CD4-positive, alpha-beta T cell (primary cell): Measurements from ENCODE around the gene TMEM132C. TPM values are rescaled to one million over a fixed set of nuclear protein-coding genes. Genes with fewer than 3 reads are reported as not detected.

ENCODE experiments used
- ATAC-seq: fragments of 200-7000 bp; cut with Tn5 transposase; one replicate; pipeline ENCODE4 v1.10.0; 2022; ENCODE audit warnings: mild to moderate bottlenecking; ENCODE audit not compliant: poor library complexity
- CTCF ChIA-PET: fragments of 350-600 bp; sonication (Branson Sonifier 250); formaldehyde crosslinking; loops from one replicate; lab custom pipeline; 2021; ENCODE audit warnings: antibody characterized with exemption, inconsistent platforms; lab: Charles Lee
- POLR2A ChIA-PET: fragments of 350-600 bp; sonication (Branson Sonifier 250); formaldehyde crosslinking; loops from one replicate; lab custom pipeline; 2021; ENCODE audit warnings: antibody characterized with exemption, inconsistent platforms; lab: Charles Lee
- DNase-seq, 14 experiments: peaks; one replicate each; pipeline ENCODE4 v3.0.0-alpha.2; 2013 to 2020; ENCODE audit warnings: mixed read lengths in 2 of 14
- H3K27ac ChIP-seq, 2 donors: one replicate each; pipeline versions ENCODE4 v1.5.1 to v1.7.0; 2013; ENCODE audit warnings: low read length in 2 of 2, low read depth in 1 of 2, mild to moderate bottlenecking in 1 of 2
- H3K27me3 ChIP-seq, 2 experiments: 1 replicate in 1 of 2; 2 replicates in 1 of 2; pipeline versions ENCODE4 v1.6.1 to v1.7.0; 2013; ENCODE audit warnings: low read length in 2 of 2, control low read depth in 1 of 2, mild to moderate bottlenecking in 1 of 2, moderate library complexity in 1 of 2; ENCODE audit not compliant: insufficient read depth in 2 of 2, control insufficient read depth in 1 of 2
- H3K36me3 ChIP-seq: one replicate; pipeline ENCODE4 v1.6.1; 2013; ENCODE audit warnings: low read length, control low read depth; ENCODE audit not compliant: insufficient read depth
- H3K4me1 ChIP-seq: one replicate; pipeline ENCODE4 v1.6.1; 2013; ENCODE audit warnings: low read length, control low read depth; ENCODE audit not compliant: insufficient read depth
- H3K4me3 ChIP-seq: one replicate; pipeline ENCODE4 v1.5.1; 2013; ENCODE audit warnings: mild to moderate bottlenecking, low read length, moderate library complexity
- H3K9me3 ChIP-seq, 2 experiments: 1 replicate in 1 of 2; 2 replicates in 1 of 2; pipeline versions ENCODE4 v1.6.1 to v1.7.0; 2013; ENCODE audit warnings: low read length in 2 of 2, mild to moderate bottlenecking in 2 of 2, control low read depth in 1 of 2, moderate library complexity in 1 of 2; ENCODE audit not compliant: control insufficient read depth in 1 of 2, insufficient read depth in 1 of 2
- H3K27ac Mint-ChIP-seq: one replicate; pipeline ENCODE4 v1.8.0; 2020; ENCODE audit warnings: mixed read lengths
- H3K27me3 Mint-ChIP-seq: one replicate; pipeline ENCODE4 v1.8.0; 2021; ENCODE audit warnings: mixed read lengths
- H3K36me3 Mint-ChIP-seq: one replicate; pipeline ENCODE4 v1.8.0; 2021; ENCODE audit warnings: low read depth, mixed read lengths
- H3K4me1 Mint-ChIP-seq: one replicate; pipeline ENCODE4 v1.8.0; 2021; ENCODE audit warnings: low read depth, mixed read lengths
- H3K4me3 Mint-ChIP-seq: one replicate; pipeline ENCODE4 v1.8.0; 2020; ENCODE audit warnings: mild to moderate bottlenecking, mixed read lengths
- H3K9me3 Mint-ChIP-seq: one replicate; pipeline ENCODE4 v1.8.0; 2020; ENCODE audit warnings: mixed read lengths
- CTCF ChIP-seq: fragments of 200-600 bp; IDR thresholded peaks from one replicate; pipeline ENCODE4 v1.8.0; 2022; ENCODE audit warnings: antibody characterized with exemption, mild to moderate bottlenecking
- intact Hi-C, 2 experiments: fragments of 100-400 bp; cut with DNase I in 1 of 2; cut with micrococcal nuclease in 1 of 2; formaldehyde crosslinking; loops; one replicate each; pipeline versions ENCODE4 v1.15.1 to v1.9.0; 2023 to 2025; cut with DNase I, micrococcal nuclease
- total RNA-seq, 174 experiments: library from RNA in 2 of 174; stranded (reverse) in 2 of 174; gene quantifications; one replicate each; pipeline ENCODE4 v1.2.3 and lab custom pipeline; 2021 to 2026

Gene TMEM132C
- total RNA-seq, 2 experiments from 2014 or later, result not detected

- CTCF ChIA-PET, result no interaction called here
- H3K9me3 ChIP-seq, result peaks cover 0 to 17% of the 10 kb centered on the region in 2 experiments
These were observed 31.1 kb upstream of the TMEM132C start for GRCh38 chr12:128235635-128236417.

GRCh38 chr12:128236525-128236924 is 30.4 kb upstream of the TMEM132C start:
- TF ChIP-seq CTCF, result no peak
- no peak overlapping the region for H3K27ac Mint-ChIP-seq
- Histone ChIP-seq H3K9me3 (peaks cover 0 to 17% of the 10 kb centered on the region in 2 experiments), H3K27ac (no peak overlapping the region), H3K4me1 (no peaks in the 10 kb centered on the region), H3K36me3 (no peaks in the 10 kb centered on the region), H3K4me3 (no peak overlapping the region), H3K27me3 (no peaks in the 10 kb centered on the region)
- intact Hi-C loops, result no loop called here
- no peak for DNase-seq
- no peak for ATAC-seq
- POLR2A ChIA-PET, result no interaction called here
- no peaks in the 10 kb centered on the region for H3K27me3 Mint-ChIP-seq
- no peak overlapping the region for H3K4me3 Mint-ChIP-seq
- CTCF ChIA-PET, result no interaction called here
- H3K36me3 Mint-ChIP-seq, result no peaks in the 10 kb centered on the region
- H3K9me3 Mint-ChIP-seq, result no peaks in the 10 kb centered on the region
- H3K4me1 Mint-ChIP-seq, result no peaks in the 10 kb centered on the region

More at GRCh38 chr12:128235635-128236417, 31.1 kb upstream of the TMEM132C start:
- no peaks in the 10 kb centered on the region for H3K27me3 ChIP-seq
- H3K36me3 ChIP-seq, result no peaks in the 10 kb centered on the region
- no peaks in the 10 kb centered on the region for H3K4me1 Mint-ChIP-seq
- H3K4me3 Mint-ChIP-seq, result no peak overlapping the region
- no peak for DNase-seq
- H3K9me3 Mint-ChIP-seq, result peaks cover 3% of the 10 kb centered on the region
- H3K4me3 ChIP-seq, result no peak overlapping the region
- ATAC-seq, result no peak
- intact Hi-C loops, result no loop called here
- H3K27me3 Mint-ChIP-seq, result no peaks in the 10 kb centered on the region
- no peaks in the 10 kb centered on the region for H3K4me1 ChIP-seq
- H3K36me3 Mint-ChIP-seq, result no peaks in the 10 kb centered on the region
- TF ChIP-seq CTCF, result no peak
- POLR2A ChIA-PET, result no interaction called here
- no peak overlapping the region for H3K27ac Mint-ChIP-seq
- H3K27ac ChIP-seq, result no peak overlapping the region

GRCh38 chr12:128240745-128241144 is 26.2 kb upstream of the TMEM132C start:
- DNase-seq (no peak), ATAC-seq (no peak)
- Histone ChIP-seq H3K9me3 (peaks cover 0 to 19% of the 10 kb centered on the region in 2 experiments), H3K27ac (no peak overlapping the region), H3K4me3 (no peak overlapping the region), H3K36me3 (no peaks in the 10 kb centered on the region), H3K4me1 (no peaks in the 10 kb centered on the region), H3K27me3 (no peaks in the 10 kb centered on the region)
- ChIA-PET POLR2A (no interaction called here), CTCF (no interaction called here)
- H3K36me3 Mint-ChIP-seq, result no peaks in the 10 kb centered on the region
- no peaks in the 10 kb centered on the region for H3K4me1 Mint-ChIP-seq
- no peak for TF ChIP-seq CTCF
- no peak overlapping the region for H3K4me3 Mint-ChIP-seq
- H3K9me3 Mint-ChIP-seq, result peaks cover 2% of the 10 kb centered on the region
- no peaks in the 10 kb centered on the region for H3K27me3 Mint-ChIP-seq
- H3K27ac Mint-ChIP-seq, result no peak overlapping the region
- intact Hi-C loops, result no loop called here
